T-helper 9 cell (primary cell): ENCODE measurements around the gene RASD2.

Source experiments
- DNase-seq: peaks from one replicate; pipeline ENCODE4 v3.0.0-alpha.2; 2020

RASD2 gene

DNA sequence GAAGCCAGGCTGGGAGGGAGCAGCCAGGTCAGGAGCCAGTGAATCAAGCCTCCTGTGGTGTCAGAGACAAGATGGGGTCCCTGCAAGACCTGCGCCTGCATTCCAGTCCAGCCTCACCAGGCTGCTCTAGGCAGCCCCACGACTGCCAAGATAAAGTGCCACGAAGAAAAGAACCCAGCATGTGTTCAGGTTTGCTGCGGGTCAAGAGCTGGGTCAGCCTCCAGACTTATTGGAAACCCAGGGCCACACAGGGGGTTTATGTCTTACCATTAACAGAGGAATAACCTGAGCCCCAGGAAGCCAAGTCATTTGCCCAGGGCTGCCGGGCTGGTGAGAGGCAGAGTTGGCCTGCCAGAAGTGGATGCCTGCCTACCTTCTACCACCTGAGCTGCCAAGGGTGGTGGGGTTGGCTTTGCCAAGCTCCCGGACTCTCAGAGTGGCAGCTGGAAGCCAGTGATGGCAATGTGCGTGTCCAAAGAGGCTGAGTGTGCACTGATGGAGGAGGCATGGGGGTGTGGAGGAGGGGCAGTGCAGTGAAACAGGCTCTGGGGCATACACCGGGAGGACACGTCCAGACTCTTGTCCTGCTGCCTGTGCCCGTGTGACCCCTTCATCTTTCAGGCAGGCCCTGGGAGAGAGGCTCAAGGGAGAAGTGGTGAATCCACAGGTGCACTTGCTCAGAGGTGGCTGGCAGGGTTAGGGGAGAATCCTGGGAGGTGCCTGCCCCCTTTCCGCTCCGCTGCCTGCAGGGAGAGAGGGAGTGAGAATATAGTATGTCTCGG lies 1.7 kb downstream of the RASD2 start:
- DNase-seq = no peak

DNA sequence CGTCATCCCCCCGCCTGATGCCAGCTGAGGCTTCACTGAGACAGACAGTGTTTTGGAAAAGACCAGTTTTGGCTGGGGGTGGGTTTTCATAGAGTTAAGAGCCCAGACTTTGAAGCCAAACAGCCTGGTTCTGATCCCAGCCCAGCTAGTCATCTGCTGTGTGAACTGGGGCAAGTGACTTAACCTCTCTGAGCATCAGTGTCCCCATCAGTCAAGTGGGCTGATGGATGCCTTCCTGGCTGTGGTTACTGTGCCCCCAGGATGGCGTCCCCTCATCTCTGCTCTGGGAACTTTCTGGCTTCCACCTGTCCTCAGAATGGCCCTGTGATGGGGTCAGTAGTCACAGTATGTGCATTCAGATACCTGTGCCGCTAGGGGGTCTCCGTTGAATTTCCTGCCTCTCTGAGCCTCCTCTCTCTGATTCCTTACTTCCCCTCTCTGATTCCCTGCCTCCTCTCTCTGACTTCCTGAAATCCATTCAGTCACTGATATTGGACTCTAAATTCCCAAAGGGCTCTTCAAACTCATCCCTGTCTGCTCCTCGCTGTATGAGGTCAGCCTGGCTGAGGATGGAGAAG lies 2.4 kb downstream of the RASD2 start:
- no peak for DNase-seq

DNA sequence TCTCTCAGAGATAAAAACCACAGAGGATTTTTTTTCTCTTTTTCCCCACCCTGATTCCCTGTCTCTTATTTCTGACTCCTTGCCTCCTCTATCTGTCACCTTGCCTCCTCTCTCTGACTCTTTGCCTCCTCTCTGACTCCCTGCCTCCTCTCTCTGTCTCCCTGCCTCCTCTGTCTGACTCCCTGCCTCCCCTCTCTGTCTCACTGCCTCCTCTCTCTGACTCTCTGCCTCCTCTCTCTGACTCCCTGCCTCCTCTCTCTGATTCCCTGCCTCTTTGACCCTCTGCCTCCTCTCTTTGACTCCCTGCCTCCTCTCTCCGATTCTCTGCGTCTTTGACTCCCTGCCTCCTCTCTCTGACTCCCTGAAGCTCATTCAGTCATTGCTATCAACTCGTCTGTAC lies 3.1 kb downstream of the RASD2 start:
- DNase-seq = no peak

DNA sequence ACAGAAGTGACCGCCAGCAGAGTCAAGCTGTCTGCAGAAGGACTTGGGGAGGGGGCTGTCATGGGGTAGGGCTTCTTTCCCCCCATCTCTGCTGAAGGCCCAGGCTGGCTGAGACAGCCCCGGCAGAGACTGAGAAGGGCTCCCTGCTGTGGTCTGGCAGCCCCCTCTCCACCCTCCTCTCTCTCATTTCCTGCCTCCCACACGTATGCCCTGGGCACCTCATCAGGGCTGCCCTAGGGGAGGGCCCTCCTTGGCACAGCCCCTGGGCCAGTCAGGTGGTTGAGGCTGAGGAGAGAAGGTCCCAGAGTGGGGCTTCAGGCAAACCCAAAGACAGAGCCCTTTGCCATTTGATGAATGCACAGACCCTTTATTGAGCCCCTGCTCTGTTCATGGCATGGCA lies 3.6 kb downstream of the RASD2 start:
- no peak for DNase-seq

DNA sequence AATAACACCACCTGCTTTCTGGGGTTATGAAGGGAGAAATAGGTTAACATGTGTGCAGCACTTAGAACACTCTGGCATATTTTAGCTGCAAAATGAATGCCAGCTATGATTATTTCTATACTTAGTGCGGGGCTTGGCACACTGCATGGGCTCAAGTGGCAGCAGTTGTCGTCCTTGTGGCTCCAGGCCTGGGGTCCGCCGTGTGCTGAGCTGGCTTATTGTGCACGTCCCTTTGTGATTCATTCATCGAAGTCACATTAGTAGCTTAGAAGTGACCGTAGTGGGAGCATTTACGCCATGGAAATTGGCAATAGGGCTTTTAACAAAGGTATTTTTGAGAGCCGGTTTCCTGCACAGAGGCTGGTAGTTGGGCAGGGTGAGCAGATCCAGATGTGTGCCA lies 4.2 kb downstream of the RASD2 start:
- DNase-seq = no peak

DNA sequence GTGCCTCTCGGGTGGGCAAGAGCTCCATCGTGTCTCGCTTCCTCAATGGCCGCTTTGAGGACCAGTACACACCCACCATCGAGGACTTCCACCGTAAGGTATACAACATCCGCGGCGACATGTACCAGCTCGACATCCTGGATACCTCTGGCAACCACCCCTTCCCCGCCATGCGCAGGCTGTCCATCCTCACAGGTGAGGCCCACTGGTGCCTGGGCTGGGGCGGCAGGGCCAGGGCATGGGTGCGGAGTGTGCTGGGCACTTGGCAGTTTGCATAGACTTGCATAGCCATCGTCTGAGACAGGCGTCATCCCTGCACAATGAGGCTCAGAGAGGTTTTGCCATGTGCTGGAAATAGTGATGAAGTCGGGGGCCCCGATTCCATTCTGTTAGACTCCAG lies 6.3 kb downstream of the RASD2 start:
- no peak for DNase-seq

DNA sequence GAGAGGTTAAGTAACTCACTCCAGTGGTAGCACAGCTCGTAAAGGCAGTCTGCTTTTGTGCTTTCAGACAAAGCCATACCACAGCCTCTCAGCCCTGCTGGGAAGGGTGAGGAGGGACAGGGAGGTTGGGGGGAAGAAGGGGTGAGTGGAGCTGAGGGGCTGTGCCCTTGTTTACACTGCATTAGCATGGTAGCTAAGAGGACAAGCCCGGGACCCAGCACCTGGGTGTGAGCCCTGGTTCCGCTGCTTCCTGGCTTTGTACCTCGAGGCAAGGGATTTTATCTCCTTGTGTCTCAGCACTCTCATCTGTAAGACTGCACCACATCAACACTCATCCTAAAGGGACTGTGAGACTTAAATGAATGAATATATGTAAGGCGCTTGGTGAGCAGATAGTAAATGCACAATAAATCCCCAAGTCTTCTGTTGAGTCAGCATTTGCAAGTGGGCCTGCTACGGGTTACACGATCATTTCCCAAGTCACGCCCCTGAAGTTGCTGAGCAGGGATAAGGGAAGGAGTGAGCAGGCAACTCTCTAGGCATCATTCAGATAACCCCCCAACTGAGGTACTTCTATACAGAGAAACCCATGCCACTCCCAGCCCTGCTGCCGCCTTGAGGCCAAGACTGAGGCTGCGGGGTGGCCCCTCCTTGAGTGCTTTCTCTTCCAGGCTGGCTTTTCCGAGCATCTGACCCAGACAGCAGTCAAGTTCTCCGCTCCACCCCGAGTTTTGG lies 7.5 kb downstream of the RASD2 start:
- no peak for DNase-seq

DNA sequence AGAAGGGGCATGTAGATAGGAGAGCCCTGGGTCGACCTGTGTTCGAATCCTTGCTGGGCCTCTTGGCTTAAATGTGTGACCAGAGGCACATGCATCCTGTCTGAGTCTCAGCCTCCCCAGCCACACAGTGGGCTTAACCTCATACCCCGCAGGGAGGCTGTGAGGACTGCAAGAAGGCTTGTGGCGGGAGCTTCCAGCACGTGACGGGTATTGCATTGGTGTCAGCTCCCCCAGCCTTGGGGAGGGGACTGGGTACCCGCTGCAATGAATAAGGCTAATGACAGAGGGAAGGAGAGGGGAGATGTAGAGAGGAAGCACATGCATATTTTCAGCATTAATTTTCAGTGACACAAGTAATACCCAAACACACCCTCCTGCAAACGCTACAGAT lies 8.1 kb downstream of the RASD2 start:
- DNase-seq = no peak

DNA sequence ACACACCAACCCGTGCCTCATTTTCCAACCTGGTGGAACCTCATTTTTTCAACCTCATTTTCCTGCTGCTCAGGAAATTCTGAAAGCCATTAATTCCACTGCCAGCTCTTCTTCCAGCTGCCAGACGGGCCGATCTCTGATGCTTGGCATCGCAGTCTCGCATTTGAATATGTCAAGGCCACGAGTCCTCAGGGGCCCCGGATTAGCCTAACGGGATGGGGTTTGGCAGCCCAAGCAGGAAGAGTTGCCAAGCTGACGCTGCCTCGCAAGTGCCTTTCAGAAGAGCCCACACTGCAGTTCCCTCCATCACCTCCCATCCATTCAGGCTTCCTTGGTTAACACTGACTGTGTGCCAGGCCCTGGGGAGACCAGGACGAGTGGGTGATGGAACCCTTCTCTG lies 8.7 kb downstream of the RASD2 start:
- DNase-seq = no peak

DNA sequence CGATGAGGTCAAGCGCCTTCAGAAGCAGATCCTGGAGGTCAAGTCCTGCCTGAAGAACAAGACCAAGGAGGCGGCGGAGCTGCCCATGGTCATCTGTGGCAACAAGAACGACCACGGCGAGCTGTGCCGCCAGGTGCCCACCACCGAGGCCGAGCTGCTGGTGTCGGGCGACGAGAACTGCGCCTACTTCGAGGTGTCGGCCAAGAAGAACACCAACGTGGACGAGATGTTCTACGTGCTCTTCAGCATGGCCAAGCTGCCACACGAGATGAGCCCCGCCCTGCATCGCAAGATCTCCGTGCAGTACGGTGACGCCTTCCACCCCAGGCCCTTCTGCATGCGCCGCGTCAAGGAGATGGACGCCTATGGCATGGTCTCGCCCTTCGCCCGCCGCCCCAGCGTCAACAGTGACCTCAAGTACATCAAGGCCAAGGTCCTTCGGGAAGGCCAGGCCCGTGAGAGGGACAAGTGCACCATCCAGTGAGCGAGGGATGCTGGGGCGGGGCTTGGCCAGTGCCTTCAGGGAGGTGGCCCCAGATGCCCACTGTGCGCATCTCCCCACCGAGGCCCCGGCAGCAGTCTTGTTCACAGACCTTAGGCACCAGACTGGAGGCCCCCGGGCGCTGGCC lies 11.0 kb downstream of the RASD2 start:
- DNase-seq = no peak

DNA sequence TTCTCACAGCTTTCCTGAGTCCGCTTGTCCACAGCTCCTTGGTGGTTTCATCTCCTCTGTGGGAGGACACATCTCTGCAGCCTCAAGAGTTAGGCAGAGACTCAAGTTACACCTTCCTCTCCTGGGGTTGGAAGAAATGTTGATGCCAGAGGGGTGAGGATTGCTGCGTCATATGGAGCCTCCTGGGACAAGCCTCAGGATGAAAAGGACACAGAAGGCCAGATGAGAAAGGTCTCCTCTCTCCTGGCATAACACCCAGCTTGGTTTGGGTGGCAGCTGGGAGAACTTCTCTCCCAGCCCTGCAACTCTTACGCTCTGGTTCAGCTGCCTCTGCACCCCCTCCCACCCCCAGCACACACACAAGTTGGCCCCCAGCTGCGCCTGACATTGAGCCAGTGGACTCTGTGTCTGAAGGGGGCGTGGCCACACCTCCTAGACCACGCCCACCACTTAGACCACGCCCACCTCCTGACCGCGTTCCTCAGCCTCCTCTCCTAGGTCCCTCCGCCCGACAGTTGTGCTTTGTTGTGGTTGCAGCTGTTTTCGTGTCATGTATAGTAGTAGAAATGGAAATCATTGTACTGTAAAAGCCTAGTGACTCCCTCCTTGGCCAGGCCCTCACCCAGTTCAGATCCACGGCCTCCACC lies 11.7 kb downstream of the RASD2 start:
- peak; percentile 78 for DNase-seq

DNA sequence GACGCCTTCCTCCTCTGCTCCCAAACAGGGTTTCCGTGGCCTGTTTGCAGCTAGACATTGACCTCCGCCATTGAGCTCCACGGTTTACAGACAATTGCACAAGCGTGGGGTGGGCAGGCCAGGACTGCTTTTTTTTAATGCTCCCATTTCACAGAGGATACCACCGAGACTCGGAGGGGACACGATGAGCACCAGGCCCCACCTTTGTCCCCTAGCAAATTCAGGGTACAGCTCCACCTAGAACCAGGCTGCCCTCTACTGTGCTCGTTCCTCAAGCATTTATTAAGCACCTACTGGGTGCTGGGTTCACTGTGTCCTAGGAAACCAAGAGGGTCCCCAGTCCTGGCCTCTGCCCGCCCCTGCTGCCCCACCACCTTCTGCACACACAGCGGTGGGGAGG lies 12.2 kb downstream of the RASD2 start:
- no peak for DNase-seq

DNA sequence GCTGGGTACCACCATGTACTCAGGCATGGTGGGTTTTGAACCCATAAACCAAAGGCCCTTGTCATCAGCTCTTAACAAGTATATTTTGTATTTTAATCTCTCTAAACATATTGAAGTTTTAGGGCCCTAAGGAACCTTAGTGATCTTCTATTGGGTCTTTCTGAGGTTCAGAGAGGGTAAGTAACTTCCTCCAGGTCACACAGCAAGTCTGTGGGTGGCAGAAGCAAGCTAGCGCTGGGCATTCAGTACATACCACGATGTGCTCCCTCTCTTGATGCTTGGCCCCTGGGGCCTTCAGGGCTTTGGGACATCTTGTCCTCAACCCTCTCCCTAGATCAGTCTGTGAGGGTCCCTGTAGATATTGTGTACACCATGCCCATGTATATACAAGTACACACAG lies 12.7 kb downstream of the RASD2 start:
- DNase-seq = no peak

DNA sequence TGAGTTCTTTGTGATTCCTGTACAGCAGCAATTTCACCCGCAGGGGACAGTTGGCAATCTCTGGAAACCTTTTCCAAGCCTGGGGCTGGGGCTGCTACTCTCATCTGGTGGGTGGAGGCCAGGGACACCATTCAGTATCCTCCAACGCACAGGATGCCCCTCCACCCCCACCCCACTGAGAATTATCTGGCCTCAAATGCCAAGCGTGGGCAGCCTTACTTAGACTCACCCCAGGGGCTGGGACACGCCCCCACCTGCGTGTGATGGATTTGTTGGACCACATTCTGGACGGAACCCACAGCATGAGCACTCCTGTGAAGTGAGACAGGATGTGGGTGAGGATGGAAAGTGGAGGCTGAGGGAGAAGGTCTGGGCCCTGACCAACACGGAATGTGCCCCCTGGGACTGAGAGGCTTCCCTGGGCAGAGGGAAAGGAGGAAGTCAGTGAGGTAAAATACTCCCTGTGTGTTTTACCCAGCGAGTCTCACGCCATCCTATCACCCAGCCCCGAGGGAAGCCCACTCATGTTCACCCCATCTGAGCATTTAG lies 13.7 kb downstream of the RASD2 start:
- no peak for DNase-seq

DNA sequence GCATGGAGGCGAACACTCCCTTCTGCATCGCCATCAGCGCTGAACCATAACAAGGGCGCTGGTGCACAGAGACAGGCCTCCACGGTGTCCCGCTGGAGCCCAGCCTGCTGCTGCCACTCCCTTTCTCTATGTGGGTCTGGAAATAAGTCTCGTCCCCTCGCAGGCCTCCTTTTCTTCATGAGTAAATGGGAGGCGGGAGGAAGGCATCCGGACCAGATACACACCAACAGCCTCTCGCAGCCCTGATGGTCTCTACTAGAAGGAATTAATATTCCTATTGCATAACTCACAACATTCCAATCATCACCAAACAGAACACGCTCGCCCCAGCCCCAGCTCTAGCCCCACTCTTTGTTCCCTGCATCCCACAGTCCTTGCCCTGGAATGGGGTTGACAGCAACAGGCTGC lies 14.9 kb downstream of the RASD2 start:
- DNase-seq = no peak

DNA sequence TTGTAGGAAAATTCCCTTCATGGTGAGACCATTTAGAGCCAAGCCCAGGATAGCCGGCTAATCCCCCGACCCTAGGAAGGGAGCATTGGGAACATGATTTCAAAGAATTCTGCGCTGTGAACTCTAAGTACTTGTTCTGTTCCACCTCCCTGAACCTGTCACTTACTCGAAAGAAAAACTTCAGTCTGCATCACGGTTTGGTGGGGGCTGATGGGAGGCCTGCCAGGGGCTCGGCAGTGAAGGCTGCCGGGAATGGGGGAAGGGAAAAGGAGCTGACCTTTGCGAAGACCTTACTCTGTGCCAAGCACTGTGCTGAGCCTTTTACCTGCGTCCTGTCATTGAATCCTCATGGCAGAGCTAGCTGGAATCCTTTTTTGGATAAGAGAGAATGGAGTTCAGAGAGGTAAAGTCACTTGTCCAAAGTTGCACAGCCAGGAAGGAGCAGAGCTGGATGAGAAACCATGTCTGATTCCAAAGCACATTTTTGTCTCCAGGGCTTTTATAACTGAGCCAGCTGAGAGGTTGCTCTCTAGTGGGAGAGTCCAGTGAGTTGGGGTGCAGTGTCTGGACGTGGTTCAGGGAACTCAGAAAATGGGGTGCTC lies 15.4 kb downstream of the RASD2 start:
- no peak for DNase-seq

DNA sequence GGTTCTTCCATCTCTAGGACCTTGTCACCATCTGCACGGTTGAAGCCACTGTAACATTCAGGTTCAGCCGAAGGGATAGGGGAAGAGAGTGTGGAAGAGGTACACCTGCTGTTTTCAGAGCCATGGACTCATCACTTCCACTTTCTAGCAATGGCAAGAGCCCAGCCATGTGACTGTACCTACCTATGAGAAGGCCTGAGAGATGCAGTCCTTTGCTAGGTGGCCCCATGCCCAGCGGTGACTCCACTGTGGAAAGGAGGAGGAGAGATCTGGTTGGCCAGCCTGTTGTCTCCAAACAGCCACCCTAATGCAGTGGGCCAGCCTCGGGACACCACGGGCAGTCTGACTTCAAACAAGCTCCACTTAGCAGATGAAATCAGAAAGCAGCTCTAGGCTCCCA lies 16.0 kb downstream of the RASD2 start:
- no peak for DNase-seq

DNA sequence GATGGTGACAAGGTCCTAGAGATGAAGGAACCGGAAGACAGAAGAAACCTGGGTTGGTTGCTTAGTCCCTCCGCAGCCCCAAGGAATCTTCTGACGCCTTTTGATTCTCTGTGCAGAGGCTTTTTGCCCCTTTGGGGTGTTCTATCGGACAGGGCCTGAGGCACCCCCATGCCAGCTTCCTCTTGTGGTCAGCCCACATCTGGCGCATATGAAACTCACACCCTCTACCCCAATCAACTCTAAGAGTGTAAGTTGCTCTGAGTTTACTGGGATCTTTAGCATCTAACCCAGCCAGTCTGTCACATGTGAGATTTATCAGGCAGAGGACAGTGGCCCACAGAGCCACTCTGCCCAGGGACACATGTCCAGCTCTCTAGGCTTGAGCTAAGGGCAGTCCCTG lies 17.4 kb downstream of the RASD2 start:
- no peak for DNase-seq

DNA sequence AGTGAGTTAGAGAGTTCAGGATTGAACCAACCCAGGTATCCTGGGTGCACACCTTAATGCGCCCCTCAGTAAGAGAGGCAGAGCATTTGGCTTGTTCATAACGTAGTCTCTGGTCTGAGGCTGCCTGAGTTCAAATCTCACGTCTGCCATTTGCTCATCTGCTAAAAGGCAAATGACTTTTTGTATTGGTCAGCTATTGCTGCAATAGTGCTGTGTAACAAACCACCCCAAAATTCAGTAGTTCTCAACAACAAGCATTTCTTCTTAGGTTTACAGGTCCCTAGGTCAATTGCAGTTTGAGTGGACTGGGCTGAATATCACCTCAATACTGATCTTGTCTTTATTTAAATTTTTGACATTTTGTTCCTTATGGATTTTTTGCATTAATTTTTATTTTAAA lies 18.1 kb downstream of the RASD2 start:
- DNase-seq = no peak

DNA sequence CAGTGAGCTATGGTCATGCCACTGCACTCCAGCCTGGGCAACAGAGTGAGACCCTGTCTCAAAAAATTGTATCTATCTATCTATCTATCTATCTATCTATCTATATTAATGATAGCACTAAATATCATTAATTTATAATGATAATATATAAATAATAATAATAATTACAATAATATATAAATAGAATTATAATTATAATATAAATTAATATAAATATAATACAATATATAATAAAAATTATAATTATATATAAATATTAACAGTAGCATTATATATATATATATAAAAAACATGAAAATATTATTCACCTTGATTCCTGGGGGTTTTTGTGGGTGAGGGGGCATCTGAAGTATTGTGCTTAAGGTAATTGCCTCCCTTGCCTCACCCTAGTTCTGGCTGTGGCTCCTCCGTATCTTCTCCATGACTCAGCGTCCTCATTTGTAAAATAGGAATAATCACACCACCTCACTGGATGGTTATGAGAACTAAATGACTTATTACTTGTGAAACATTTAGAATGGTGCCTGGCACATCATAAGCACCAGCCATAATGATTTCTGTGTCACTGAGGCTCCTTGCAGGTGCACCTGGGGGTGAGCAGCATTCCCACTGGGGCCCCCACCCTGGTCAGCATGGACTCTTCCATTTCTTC lies 18.8 kb downstream of the RASD2 start:
- no peak for DNase-seq

DNA sequence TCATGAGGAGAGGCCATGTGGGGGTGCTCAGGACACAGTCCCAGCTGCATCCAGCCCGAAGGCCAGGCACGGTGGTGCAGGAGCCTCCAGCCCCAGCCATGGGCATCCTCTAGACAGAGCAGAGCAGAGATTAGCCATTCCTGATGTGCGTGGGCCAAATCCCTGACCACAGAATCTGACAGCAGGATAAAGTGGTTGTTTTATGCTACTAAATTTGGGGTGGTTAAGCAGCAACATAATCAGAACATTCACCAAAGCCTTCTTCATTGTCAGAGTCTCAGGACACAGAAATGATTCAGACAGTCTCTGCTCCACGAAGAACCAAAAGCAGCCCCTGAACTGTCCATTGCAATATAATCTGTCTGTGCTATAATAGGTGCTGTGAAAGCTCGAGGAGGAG lies 19.7 kb downstream of the RASD2 start:
- DNase-seq = no peak

DNA sequence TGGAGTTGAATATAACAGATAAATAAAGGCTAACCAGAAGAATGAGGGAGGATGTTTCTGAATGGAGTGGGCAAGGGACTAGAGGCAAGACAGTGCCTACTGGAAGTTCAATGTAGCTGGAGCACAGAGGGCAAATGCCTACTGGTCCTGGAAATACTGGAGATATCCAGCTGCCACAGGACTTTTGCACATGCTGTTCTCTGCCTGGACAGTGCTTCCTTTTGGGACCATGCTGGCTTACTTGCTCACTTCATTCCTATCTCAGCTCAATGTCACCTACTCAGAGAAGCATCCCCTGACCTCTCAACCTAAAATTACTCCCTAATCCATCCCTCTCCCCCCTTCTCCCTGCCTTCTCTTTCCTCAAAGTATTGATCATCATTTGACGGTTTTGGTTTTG lies 20.2 kb downstream of the RASD2 start:
- no peak for DNase-seq
